NCI-H2081 (cell line): ENCODE results near the gene SLC51A.
"Not testable (repeated sequence)": the region's sequence is repeated elsewhere in the genome, so short reads cannot be mapped to it uniquely, and the experiment has no call there.

Experiments
- DNase-seq, 2 experiments: peaks; one replicate each; lab custom pipeline; 2025; lab: John Stamatoyannopoulos, UW

The SLC51A gene

GRCh38 chr3:196216089-196216564 is at the start of gene SLC51A:
Gene SLC51A, plus strand, starts transcription at chr3:196216534. Its CDS starts 179 bp downstream, at chr3:196216713.
- no peak for DNase-seq

DNA sequence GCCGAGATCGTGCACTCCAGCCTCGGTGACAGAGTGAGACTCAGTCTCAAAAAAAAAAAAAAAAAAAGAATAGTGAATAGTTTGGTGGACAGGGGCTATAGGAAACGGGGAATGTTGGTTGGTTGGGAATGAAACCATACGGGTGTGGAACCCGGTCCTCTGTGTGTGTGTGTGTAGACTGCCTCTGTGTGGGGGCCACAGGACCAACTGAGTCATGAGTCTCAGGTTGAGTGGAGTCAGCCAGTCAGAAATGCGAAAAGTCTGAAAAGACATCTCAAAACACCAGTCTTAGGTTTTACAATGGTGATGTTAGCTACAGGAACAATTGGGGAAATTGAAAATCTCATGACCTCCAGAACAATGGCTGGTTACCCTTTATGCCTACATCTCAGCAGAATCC is 49.6 kb upstream of the SLC51A start:
- no peak for DNase-seq

- peak; percentile 100 for DNase-seq
Observed at GRCh38 chr3:196168808-196169391, 47.4 kb upstream of the SLC51A start.

GRCh38 chr3:196169836-196170240 is 46.5 kb upstream of the SLC51A start:
- DNase-seq = no peak

DNA sequence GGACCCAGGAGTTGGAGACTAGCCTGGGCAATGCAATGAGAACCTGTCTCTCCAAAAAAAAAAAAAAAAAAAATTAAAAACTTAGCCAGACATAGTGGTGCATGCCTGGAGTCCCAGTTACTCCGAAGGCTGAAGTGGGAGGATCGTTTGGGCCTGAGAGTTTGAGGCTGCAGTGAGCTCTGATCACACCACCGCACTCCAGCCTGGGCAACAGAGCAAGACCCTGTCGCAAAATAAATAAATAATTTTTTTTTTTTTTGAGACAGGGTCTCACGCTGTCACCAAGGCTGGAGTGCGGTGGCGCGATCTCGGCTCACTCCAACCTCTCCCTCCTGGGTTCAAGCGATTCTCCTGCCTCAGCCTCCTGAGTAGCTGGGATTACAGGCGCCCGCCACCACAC is 46.0 kb upstream of the SLC51A start:
- DNase-seq = not testable (repeated sequence)

- no peak for DNase-seq
Observed at GRCh38 chr3:196174652-196175051, 41.7 kb upstream of the SLC51A start.

DNA sequence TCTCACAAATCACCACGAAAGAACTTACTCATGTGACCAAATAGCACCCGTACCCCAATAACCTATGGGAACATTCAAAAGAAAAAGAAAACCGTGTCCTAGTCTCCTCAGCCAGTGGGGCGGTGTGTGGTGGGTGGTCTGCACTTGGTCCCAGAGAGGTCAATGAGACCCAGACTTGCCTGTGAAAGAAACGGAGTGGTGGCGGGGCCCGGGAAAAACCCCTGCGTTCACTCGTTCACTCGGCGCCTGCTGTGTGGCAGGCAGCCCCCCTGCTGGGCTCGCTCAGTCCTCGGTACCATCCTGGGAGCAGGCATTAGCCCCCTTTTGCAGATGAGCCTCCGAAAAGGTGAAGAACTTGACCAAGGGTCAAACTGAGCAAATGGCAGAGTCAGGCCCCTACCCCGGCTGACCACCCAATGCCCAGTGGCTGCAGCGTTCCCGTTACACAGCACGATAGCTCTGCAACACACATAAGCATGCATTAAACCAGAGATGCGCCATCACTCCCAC is 41.2 kb upstream of the SLC51A start:
- DNase-seq = no peak

GRCh38 chr3:196175722-196176121 is 40.6 kb upstream of the SLC51A start:
- DNase-seq = no peak

DNA sequence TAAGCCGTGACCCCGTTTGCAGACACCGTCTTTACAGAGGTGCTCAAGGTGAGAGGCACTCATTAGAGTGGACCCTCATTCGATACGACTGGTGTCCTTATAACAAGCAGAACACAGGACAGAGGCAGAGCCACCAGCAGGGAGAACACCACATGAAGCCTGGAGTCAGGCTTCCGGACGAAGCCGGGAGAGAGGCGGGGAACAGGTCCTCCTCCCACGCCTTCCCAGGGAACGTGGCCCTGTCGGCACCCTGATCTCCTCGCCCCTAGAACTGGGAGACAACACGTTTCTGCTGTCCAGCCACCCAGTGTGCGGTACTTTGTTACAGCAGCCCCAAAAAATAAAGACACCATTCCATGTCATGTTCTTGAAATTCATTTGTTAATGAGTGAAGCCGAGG is 38.8 kb upstream of the SLC51A start:
- no peak for DNase-seq

GRCh38 chr3:196177967-196178366 is 38.4 kb upstream of the SLC51A start:
- no peak for DNase-seq

GRCh38 chr3:196178993-196179379 is 37.3 kb upstream of the SLC51A start:
- no peak for DNase-seq

DNA sequence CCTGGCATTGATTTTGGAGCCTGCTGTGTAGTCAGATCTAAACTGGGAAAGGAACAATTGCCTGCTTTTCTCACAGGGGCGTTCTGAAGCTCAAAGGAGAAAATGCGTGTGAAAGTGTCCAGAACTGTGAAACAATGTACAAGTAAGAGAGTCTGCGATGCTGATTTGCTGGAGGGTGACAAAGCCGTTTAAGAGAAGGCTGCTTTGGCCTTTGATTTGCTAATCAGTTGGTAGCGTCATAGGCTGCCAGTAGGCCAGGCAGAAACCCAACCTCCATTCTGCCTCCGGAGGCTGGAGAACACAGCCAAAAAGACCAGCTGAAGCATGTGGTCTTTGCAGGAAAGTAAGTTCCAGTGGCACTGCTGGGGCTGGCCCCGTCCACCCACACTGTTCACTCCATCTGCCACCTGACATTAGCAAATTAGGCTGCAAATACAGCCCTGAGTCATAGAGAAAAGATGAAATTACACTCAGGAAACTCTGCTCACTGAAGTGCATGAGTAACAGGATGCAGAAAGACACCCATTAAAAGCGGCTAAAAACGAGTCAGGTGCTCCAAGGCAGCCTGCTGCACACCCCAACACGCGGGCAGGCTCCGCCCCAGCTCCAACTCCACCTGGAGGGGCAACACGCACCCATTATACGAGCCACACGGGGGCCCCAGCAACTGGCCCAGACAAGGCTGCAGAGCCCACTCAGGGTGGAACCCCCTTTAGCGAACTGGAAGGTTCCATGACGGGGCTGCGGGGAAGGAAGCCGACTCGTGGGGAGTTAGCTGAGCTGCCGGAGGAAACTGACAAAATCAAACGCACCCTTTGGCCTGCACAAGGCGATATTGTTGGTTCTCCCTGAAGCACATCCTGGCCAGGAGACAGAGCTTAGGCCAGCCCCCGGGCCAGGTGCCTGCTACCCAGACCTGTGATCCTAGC is 36.7 kb upstream of the SLC51A start:
- DNase-seq = peak; percentile 47 to 75

GRCh38 chr3:196180346-196180745 is 36.0 kb upstream of the SLC51A start:
- DNase-seq = no peak

DNA sequence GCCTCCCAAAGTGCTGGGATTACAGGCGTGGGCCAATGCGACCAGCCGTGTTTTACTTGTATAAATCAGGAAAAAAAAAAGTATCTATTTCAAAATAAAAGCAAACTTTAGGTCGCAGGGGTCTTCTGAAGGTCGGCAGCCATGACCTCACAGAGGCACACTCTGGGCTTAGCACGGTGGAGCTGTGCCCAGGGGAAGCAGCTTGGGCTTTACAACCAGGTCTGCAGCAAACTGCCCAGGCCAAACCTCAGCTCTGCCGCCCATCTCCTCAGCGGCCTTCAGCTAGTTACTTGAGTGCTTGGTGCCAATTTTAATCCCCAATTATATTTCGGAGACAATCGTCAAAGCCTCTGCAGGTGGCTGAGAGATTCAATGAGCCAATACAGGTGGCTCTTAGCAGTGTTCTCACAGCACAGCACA is 35.2 kb upstream of the SLC51A start:
- peak in 1 of 2 experiments; percentile 58 for DNase-seq

DNA sequence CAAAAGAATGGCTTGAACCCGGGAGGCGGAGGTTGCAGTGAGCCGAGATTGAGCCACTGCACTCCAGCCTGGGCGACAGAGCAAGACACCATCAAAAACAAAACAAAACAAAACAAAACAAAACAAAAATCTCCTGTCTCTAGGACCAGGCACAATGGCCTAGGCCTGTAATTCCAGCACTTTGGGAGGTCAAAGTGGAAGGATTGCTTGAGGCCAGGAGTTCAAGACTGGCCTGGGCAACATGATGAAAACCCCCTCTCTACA is 32.2 kb upstream of the SLC51A start:
- DNase-seq = not testable (repeated sequence)

DNA sequence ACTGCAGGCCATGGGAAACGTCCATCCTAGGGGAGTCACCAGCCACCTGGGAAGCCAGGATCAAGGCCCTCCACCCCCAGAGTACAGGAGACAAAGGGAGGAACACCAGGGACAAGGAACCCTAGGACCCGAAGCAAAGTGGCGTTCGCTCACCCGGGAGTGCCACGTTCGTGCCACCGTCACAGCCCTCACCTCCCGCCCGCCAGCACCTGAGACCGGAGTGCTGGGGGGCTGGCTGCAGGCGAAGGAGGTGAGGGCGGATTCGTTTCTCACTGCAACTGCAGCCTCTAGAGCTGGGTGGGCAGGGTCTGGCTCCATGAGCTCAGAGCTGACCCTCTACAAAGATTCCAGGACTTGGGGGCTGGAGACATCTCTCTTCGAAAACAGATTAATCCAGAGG is 31.5 kb upstream of the SLC51A start:
- no peak for DNase-seq

DNA sequence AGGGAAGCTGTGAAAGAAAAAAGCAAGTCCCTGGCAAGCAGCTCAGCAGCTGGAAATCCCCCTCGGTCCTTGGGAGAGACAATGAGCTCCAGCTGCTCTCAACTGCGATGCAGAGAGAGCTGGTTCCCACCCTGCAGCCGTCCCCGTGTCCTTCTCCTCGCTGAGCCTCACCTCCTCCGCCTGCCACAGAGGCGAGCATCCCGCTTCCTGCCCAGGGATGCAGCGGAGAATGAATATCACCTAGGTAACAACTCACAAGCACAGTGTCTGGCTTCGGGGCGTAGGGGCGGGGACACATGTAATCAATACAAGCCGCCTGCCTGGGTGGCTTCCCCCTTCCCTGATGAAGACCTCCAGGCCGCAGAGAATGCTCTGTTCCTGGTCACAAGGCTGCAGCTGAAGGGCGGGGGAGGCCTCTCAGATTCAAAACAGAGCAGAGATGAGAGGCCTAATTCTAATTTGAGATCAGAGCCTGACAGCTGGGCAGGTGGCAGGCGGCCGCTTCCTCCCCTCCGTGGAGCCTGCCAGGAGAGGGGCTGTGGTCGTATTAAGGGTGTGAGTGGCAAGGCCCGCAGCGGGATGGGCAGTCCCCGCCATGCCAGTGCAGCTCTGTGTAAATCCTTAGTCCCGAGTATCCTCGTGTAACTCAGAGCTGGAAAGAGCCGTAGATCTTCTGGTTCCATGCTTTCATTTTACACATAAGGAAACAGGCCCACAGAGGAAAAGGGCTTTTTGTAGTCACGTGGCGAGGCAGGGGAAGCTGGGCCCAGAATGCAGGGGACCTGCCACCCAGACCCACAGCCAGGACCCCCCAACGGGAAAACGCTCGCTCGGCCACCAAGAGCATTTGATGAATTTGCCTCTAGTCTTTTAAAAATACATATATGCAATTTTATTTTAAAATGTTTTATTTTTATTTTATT is 29.4 kb upstream of the SLC51A start:
- DNase-seq = peak; percentile 73 to 79

GRCh38 chr3:196189566-196190347 is 26.6 kb upstream of the SLC51A start:
- no peak for DNase-seq

GRCh38 chr3:196192036-196192523 is 24.3 kb upstream of the SLC51A start:
- DNase-seq = no peak

DNA sequence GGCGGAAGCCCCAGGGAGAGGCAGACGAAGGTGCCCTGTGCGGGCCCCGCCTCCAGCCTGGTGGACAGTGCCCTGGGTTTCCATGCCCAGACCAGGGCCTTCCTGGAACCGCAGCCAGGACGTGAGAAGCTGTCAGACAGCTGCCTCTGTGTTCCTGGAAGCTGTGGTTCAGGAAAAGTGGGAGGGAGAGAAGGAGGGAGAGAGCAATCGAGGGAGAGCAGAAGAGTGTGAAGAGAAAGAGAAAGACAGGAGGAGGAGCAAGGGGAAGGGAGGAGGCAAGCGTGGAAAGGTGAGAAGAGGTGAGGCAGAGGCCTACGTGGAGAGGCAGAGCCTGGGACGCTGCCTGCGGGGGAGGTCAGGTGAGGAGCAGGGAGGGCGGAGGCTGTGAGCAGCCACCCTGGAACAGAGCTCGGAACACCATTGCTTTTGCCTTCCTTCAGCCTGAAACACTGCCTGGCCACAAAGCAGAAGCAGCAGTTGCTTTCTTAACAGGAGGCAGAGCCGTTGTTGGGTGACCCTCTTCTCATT is 23.7 kb upstream of the SLC51A start:
- no peak for DNase-seq
